SU-DHL-6 (cell line): ENCODE measurements around the gene GFRA4.

Experiments used
- EZH2phosphoT487 ChIP-seq: fragments of 200-600 bp; sonication (generic), shearing (Covaris generic); conservative IDR thresholded peaks from 2 replicates; pipeline ENCODE4 v1.6.1; 2018; ENCODE audit warnings: mild to moderate bottlenecking, antibody characterized with exemption, low read length, moderate library complexity, mixed read lengths
- TF ChIP-seq, protein P1 (sequence below): fragments of 200-600 bp; sonication (generic); IDR thresholded peaks from one replicate; pipeline ENCODE4 v1.5.1; 2017; ENCODE audit warnings: antibody characterized with exemption, mild to moderate bottlenecking, low read length, moderate library complexity; ENCODE audit not compliant: insufficient read depth, poor library complexity, severe bottlenecking

DNA sequence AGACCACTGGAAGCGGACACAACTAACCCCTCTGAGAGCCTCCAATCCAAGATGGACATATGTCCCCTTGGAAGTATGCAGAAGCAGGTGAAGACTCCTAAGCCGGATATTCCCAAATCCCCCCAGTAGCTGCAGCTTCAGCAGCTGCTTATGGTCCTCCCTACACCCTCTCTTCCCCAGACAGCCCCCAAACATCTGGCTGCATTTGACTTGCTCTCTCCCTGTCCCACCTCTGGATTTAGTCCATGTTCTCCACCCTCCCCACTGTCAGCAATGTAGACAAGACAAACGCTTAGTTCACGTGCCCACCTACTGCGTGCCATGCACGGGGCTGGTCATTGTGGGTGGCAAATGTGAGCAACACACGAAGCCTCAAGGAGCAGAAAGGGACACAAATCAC is 23.2 kb upstream of the GFRA4 start:
- TF ChIP-seq, protein P1, sequence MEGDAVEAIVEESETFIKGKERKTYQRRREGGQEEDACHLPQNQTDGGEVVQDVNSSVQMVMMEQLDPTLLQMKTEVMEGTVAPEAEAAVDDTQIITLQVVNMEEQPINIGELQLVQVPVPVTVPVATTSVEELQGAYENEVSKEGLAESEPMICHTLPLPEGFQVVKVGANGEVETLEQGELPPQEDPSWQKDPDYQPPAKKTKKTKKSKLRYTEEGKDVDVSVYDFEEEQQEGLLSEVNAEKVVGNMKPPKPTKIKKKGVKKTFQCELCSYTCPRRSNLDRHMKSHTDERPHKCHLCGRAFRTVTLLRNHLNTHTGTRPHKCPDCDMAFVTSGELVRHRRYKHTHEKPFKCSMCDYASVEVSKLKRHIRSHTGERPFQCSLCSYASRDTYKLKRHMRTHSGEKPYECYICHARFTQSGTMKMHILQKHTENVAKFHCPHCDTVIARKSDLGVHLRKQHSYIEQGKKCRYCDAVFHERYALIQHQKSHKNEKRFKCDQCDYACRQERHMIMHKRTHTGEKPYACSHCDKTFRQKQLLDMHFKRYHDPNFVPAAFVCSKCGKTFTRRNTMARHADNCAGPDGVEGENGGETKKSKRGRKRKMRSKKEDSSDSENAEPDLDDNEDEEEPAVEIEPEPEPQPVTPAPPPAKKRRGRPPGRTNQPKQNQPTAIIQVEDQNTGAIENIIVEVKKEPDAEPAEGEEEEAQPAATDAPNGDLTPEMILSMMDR, result no peak
- no peak for TF ChIP-seq EZH2phosphoT487
